PC-3 (cell line): ENCODE results near the gene PHF2. TPM values are rescaled to one million over a fixed set of nuclear protein-coding genes. Genes with fewer than 3 reads are reported as not detected.

Source experiments
- ATAC-seq: fragments of 200-7000 bp; cut with Tn5 transposase; 2 replicates; pipeline ENCODE4 v1.9.1; 2020; ENCODE audit warnings: mild to moderate bottlenecking, moderate library complexity
- BruUV-seq: library from RNA; stranded (reverse); fragments of 400-500 nt; replicated peaks from 2 replicates; lab custom pipeline; 2021; lab: Mats Ljungman, UMichigan
- CTCF ChIA-PET: fragments of 300-600 bp; sonication (Branson Sonifier 250); formaldehyde crosslinking; loops from one replicate; lab custom pipeline; 2022; ENCODE audit warnings: antibody characterized with exemption; lab: Charles Lee
- POLR2A ChIA-PET: fragments of 300-600 bp; sonication (Branson Sonifier 250); formaldehyde crosslinking; loops from one replicate; lab custom pipeline; 2022; ENCODE audit warnings: antibody characterized with exemption; ENCODE audit not compliant: unreplicated experiment; lab: Charles Lee
- DNase-seq: peaks from one replicate; pipeline ENCODE4 v3.0.0-alpha.2; 2015
- H2AFZ ChIP-seq: fragments of 300-600 bp; sonication (generic); 2 replicates; pipeline ENCODE4 v1.6.0; 2016; ENCODE audit warnings: antibody characterized with exemption, low read length
- H3F3A ChIP-seq: fragments of 300-600 bp; sonication (generic); one replicate; pipeline ENCODE4 v1.6.0; 2017; ENCODE audit warnings: antibody characterized with exemption, low read length, control low read depth, mild to moderate bottlenecking; ENCODE audit not compliant: unreplicated experiment
- H3K27ac ChIP-seq: fragments of 300-600 bp; sonication (generic); 2 replicates; pipeline ENCODE4 v1.5.1; 2016; ENCODE audit warnings: mild to moderate bottlenecking, low read length
- H3K27me3 ChIP-seq: fragments of 300-600 bp; sonication (generic); 2 replicates; pipeline ENCODE4 v1.6.1; 2016; ENCODE audit warnings: low read length, mixed read lengths
- H3K36me3 ChIP-seq: fragments of 300-600 bp; sonication (generic); 2 replicates; pipeline ENCODE4 v1.6.1; 2016; ENCODE audit warnings: low read depth, mixed run types, low read length, mixed read lengths
- H3K4me1 ChIP-seq: fragments of 300-600 bp; sonication (generic); 2 replicates; pipeline ENCODE4 v1.5.1; 2016; ENCODE audit warnings: low read length; ENCODE audit not compliant: insufficient read depth
- H3K4me2 ChIP-seq: fragments of 300-600 bp; sonication (generic); 2 replicates; pipeline ENCODE4 v1.6.0; 2016; ENCODE audit warnings: low read length
- H3K4me3 ChIP-seq: fragments of 300-600 bp; sonication (generic); 2 replicates; pipeline ENCODE4 v1.5.1; 2016; ENCODE audit warnings: mild to moderate bottlenecking, low read length, mixed read lengths
- H3K79me2 ChIP-seq: fragments of 300-600 bp; sonication (generic); 2 replicates; pipeline ENCODE4 v1.6.1; 2017; ENCODE audit warnings: low read length, mixed read lengths
- H3K9ac ChIP-seq: fragments of 300-600 bp; sonication (generic); 2 replicates; pipeline ENCODE4 v1.6.0; 2016; ENCODE audit warnings: mild to moderate bottlenecking, low read length
- H3K9me2 ChIP-seq: fragments of 300-600 bp; sonication (generic); replicated peaks from 2 replicates; pipeline ENCODE4 v1.6.1; 2016; ENCODE audit warnings: mixed run types, low read length, mixed read lengths
- H3K9me3 ChIP-seq: fragments of 300-600 bp; sonication (generic); 2 replicates; pipeline ENCODE4 v1.6.1; 2016; ENCODE audit warnings: low read length, mixed read lengths
- H4K20me1 ChIP-seq: fragments of 300-600 bp; sonication (generic); 2 replicates; pipeline ENCODE4 v1.6.1; 2016; ENCODE audit warnings: low read length, mixed read lengths
- CTCF ChIP-seq: fragments of 300-600 bp; sonication (generic); conservative IDR thresholded peaks from 2 replicates; pipeline ENCODE4 v1.5.1; 2017; ENCODE audit warnings: antibody characterized with exemption, low read depth, mild to moderate bottlenecking, low read length
- EZH2 ChIP-seq: fragments of 300-600 bp; sonication (generic); IDR thresholded peaks from one replicate; pipeline ENCODE4 v1.6.1; 2017; ENCODE audit warnings: antibody characterized with exemption, mild to moderate bottlenecking, low read length; ENCODE audit not compliant: unreplicated experiment
- EZH2phosphoT487 ChIP-seq: fragments of 300-600 bp; sonication (generic); IDR thresholded peaks from 2 replicates; pipeline ENCODE4 v1.6.1; 2018; ENCODE audit warnings: mild to moderate bottlenecking, antibody characterized with exemption, low read length, borderline replicate concordance
- intact Hi-C: fragments of 100-400 bp; cut with micrococcal nuclease; formaldehyde crosslinking; loops from 2 replicates; pipeline ENCODE4 v1.9.0; 2023
- total RNA-seq: library from RNA; depleted of rRNA; stranded (reverse); fragments of >200 nt; gene quantifications from 2 replicates; pipeline ENCODE4 v1.2.3, GENCODE V29; 2014

PHF2 gene
- total RNA-seq, 1 experiment from 2014 or later: 10.6 TPM

DNA sequence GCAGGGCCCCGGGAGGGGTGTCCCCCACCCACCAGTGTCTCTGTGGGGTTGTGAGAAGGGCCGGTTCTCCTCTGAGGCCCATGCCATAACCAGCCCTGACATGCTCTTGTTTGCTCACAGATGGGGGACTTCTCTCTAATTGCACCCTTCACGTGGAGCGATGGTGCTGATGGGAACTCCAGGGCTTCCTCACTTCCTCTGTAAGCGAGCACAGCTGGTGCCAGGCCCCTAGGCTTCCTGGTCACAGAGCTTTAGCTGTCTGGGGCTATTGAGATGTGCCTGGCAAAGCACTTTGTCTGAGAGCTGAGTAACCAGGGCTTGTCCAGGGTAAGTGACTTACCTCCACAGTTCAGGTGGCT, 36.4 kb downstream of the PHF2 start:
- no peak overlapping the region for H3K9ac ChIP-seq
- peaks cover 9% of the 10 kb centered on the region; the same call in 1 of the 2 replicates for H3K79me2 ChIP-seq
- POLR2A ChIA-PET: no interaction called here
- CTCF ChIA-PET: no interaction called here
- H4K20me1 ChIP-seq: no peaks in the 10 kb centered on the region
- H3K4me2 ChIP-seq: no peak overlapping the region
- BruUV-seq: no TSS peak
- no peaks in the 10 kb centered on the region for H3K9me3 ChIP-seq
- H3K27ac ChIP-seq: no peak overlapping the region
- no peaks in the 10 kb centered on the region for H3K27me3 ChIP-seq
- no peaks in the 10 kb centered on the region for H3K9me2 ChIP-seq
- H3K4me3 ChIP-seq: no peak overlapping the region
- TF ChIP-seq CTCF (no peak), EZH2 (no peak), EZH2phosphoT487 (no peak)
- DNase-seq (no peak), ATAC-seq (no peak)
- intact Hi-C loops: no loop called here
- no peak overlapping the region for H2AFZ ChIP-seq
- no peaks in the 10 kb centered on the region for H3K4me1 ChIP-seq
- no peaks in the 10 kb centered on the region for H3F3A ChIP-seq
- H3K36me3 ChIP-seq: no peaks in the 10 kb centered on the region

- intact Hi-C loops: no loop called here
- ChIA-PET POLR2A (no interaction called here), CTCF (no interaction called here)
- Histone ChIP-seq H3K4me2 (no peak overlapping the region), H3K9me3 (no peaks in the 10 kb centered on the region), H3F3A (no peaks in the 10 kb centered on the region), H4K20me1 (no peaks in the 10 kb centered on the region), H3K27me3 (no peaks in the 10 kb centered on the region), H3K9me2 (no peaks in the 10 kb centered on the region), H2AFZ (no peak overlapping the region), H3K4me1 (no peaks in the 10 kb centered on the region), H3K36me3 (no peaks in the 10 kb centered on the region), H3K4me3 (no peak overlapping the region), H3K27ac (no peak overlapping the region), H3K79me2 (peaks cover 9% of the 10 kb centered on the region; the same call in 1 of the 2 replicates), H3K9ac (no peak overlapping the region)
- no TSS peak for BruUV-seq
- DNase-seq (no peak), ATAC-seq (no peak)
- no peak for TF ChIP-seq CTCF
- no peak for TF ChIP-seq EZH2phosphoT487
- TF ChIP-seq EZH2: no peak
These were observed 36.8 kb downstream of the PHF2 start for GRCh38 chr9:93613174-93613573.

DNA sequence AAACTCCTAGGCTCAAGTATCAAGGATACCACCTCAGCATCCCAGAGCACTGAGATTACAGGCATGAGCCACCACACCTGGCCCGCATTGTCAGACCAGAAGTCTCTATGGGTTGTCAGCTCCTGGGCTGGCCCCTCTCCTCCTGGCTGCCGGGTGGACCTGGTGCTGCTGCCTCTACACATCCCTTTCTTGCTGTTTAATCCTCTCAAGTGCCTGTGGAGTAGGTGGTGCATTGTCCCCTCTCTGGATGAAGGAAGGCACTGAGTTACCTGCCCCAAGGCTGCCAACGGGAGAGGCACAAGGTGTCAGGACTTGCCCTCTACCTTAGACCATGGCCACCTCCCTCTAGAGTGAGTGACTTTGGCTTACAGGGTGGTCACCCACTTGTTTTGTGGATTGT, 37.4 kb downstream of the PHF2 start:
- H3K9ac ChIP-seq: no peak overlapping the region
- intact Hi-C loops: no loop called here
- no peak overlapping the region for H3K27ac ChIP-seq
- no TSS peak for BruUV-seq
- H3K9me3 ChIP-seq: no peaks in the 10 kb centered on the region
- CTCF ChIA-PET: no interaction called here
- H3K36me3 ChIP-seq: no peaks in the 10 kb centered on the region
- H3K79me2 ChIP-seq: peaks cover 9% of the 10 kb centered on the region; the same call in 1 of the 2 replicates
- H3K4me3 ChIP-seq: no peak overlapping the region
- no peaks in the 10 kb centered on the region for H3F3A ChIP-seq
- no peak for ATAC-seq
- no peaks in the 10 kb centered on the region for H3K4me1 ChIP-seq
- TF ChIP-seq EZH2phosphoT487: no peak
- no peak for TF ChIP-seq CTCF
- no peak for TF ChIP-seq EZH2
- H3K4me2 ChIP-seq: no peak overlapping the region
- H4K20me1 ChIP-seq: no peaks in the 10 kb centered on the region
- no peak overlapping the region for H2AFZ ChIP-seq
- H3K9me2 ChIP-seq: no peaks in the 10 kb centered on the region
- POLR2A ChIA-PET: no interaction called here
- H3K27me3 ChIP-seq: no peaks in the 10 kb centered on the region
- no peak for DNase-seq
